K562 (cell line): ENCODE data around the gene HSPA4. TPM values are rescaled to one million over a fixed set of nuclear protein-coding genes. Genes with fewer than 3 reads are reported as not detected.

ENCODE experiments used
- ASH1L ChIP-seq: fragments of 450-650 bp; IDR thresholded peaks from 2 replicates; pipeline ENCODE4 v1.6.1; 2018; ENCODE audit warnings: borderline replicate concordance, mild to moderate bottlenecking, low read depth; ENCODE audit not compliant: partially characterized antibody
- CEBPG ChIP-seq, 3 experiments: fragments of 200-800 bp in 1 of 3; sonication (Bioruptor generic) in 1 of 3; sonication (generic) in 1 of 3; formaldehyde crosslinking in 1 of 3; IDR thresholded peaks in 2 of 3; conservative IDR thresholded peaks in 1 of 3; 2 replicates each; pipeline versions ENCODE4 v1.6.1 to v1.8.0; 2016 to 2022; ENCODE audit warnings: missing compliant biosample characterization in 2 of 3, missing genetic modification characterization in 2 of 3, mild to moderate bottlenecking in 1 of 3, missing genetic modification reagents in 1 of 3
- FOXA1 ChIP-seq: fragments of 450-650 bp; IDR thresholded peaks from 2 replicates; pipeline ENCODE4 v1.6.1; 2016; ENCODE audit warnings: mild to moderate bottlenecking, borderline replicate concordance
- FOXP4 ChIP-seq: sonication (generic); formaldehyde crosslinking; IDR thresholded peaks from 2 replicates; pipeline ENCODE4 v1.8.0; 2022; ENCODE audit warnings: mild to moderate bottlenecking, missing genetic modification reagents, borderline replicate concordance
- MTF1 ChIP-seq: fragments of 250-450 bp; sonication (Bioruptor Pico); IDR thresholded peaks from 2 replicates; pipeline ENCODE4 v1.9.0; 2021; ENCODE audit warnings: moderate library complexity, mild to moderate bottlenecking, inconsistent platforms, borderline replicate concordance
- RERE ChIP-seq: sonication (generic); formaldehyde crosslinking; IDR thresholded peaks from 2 replicates; pipeline ENCODE4 v1.8.0; 2023; ENCODE audit warnings: missing genetic modification reagents, mild to moderate bottlenecking, borderline replicate concordance
- SMARCE1 ChIP-seq: fragments of 450-650 bp; IDR thresholded peaks from 2 replicates; pipeline ENCODE4 v1.7.1; 2016; ENCODE audit warnings: mild to moderate bottlenecking
- ZNF280A ChIP-seq: fragments of 450-650 bp; IDR thresholded peaks from 2 replicates; pipeline ENCODE4 v1.6.1; 2018; ENCODE audit warnings: mild to moderate bottlenecking, low read depth; ENCODE audit not compliant: partially characterized antibody
- ZNF384 ChIP-seq: IDR thresholded peaks from 2 replicates; pipeline ENCODE4 v1.6.1; 2012; ENCODE audit warnings: low read depth, low read length, improper control_type of control experiment
- ZNF561 ChIP-seq: fragments of 450-650 bp; formaldehyde crosslinking; conservative IDR thresholded peaks from 2 replicates; pipeline ENCODE4 v1.4.0; 2020; ENCODE audit warnings: mild to moderate bottlenecking, moderate library complexity
- ZNF592 ChIP-seq: fragments of 450-650 bp; IDR thresholded peaks from 2 replicates; pipeline ENCODE4 v1.6.1; 2017; ENCODE audit warnings: antibody characterized with exemption, mild to moderate bottlenecking
- polyA plus RNA-seq, 8 experiments: library from polyadenylated mRNA; depleted of rRNA in 4 of 8; stranded (reverse) in 5 of 8; unstranded in 3 of 8; fragments of >200 nt; fragmentation: Nextera tagmentation in 2 of 8; fragmentation: Illumina TruSeq in 1 of 8; extraction: Ambion mirVana in 2 of 8; extraction: Trizol in 1 of 8; gene quantifications; 2 replicates each; pipeline versions ENCODE4 v1.2.1 to v1.2.3, GENCODE V29; 2011 to 2014; ENCODE audit warnings: inconsistent platforms in 1 of 8, missing spikeins in 1 of 8
- total RNA-seq, 7 experiments: library from RNA; depleted of rRNA in 6 of 7; stranded (reverse); fragments of >200 nt in 6 of 7; fragmentation: Illumina TruSeq in 2 of 7; extraction: Trizol in 2 of 7; gene quantifications; 2 replicates each; pipeline versions ENCODE4 v1.2.1 to v1.2.3, GENCODE V29; 2011 to 2021; ENCODE audit warnings: low replicate concordance in 1 of 7

The HSPA4 gene
- total and polyA plus RNA-seq, 9 of the 15 experiments (the other 6 are each of a cell fraction or from before 2014, with no cell fraction given), result 90.3 to 286 (median 148) TPM

- TF ChIP-seq ZNF280A (no peak), ZNF561 (0 out of 2 replicates have a peak, but pooled peaks have one; percentile 40), RERE (CRISPR knock-in tag) (no peak), FOXP4 (CRISPR knock-in tag) (no peak), CEBPG (CRISPR knock-in tag; IDR thresholded peaks at IDR 0.05) (peak; percentile 23; the same call in 1 of the 2 replicates), CEBPG (tag; conservative IDR thresholded peaks at IDR 0.05 in 1 of 2, IDR thresholded peaks at IDR 0.05 in 1 of 2) (no peak), ASH1L (no peak), ZNF384 (no peak), FOXA1 (no peak), ZNF592 (peak; percentile 65), MTF1 (CRISPR knock-in tag) (no peak), SMARCE1 (0 out of 2 replicates have a peak, but pooled peaks have one; percentile 46)
These were observed 25.8 kb upstream of the HSPA4 start, which contains the start of gene ZCCHC10 (continued) for GRCh38 chr5:133025804-133026663.
